Activated T-helper 2 cell treated with anti-CD3 and anti-CD28 coated beads, Interferon-gamma antibody, Interleukin-2, Interleukin-4, amounts not matched to agents 10 μg/mL and 5 μg/mL and 100 μg/mL, durations not matched to agents 14 hours and 24 hours and 36 hours (primary cell): ENCODE results near the gene RHOBTB3. TPM values are rescaled to one million over a fixed set of nuclear protein-coding genes. Genes with fewer than 3 reads are reported as not detected.
A peak's percentile ranks its signal among the peaks of the same experiment; 100 is the strongest.

Source experiments
- DNase-seq: peaks from one replicate; pipeline ENCODE4 v3.0.0; 2021; ENCODE audit warnings: low spot score
- H3K27ac Mint-ChIP-seq: one replicate; pipeline ENCODE4 v1.8.0; 2021; ENCODE audit warnings: mixed read lengths
- H3K27me3 Mint-ChIP-seq: one replicate; pipeline ENCODE4 v1.8.0; 2021; ENCODE audit warnings: low read depth, mixed read lengths
- H3K36me3 Mint-ChIP-seq: one replicate; pipeline ENCODE4 v1.8.0; 2021; ENCODE audit warnings: low read depth, mixed read lengths
- H3K4me1 Mint-ChIP-seq: one replicate; pipeline ENCODE4 v1.8.0; 2021; ENCODE audit warnings: low read depth, mixed read lengths
- H3K4me3 Mint-ChIP-seq: one replicate; pipeline ENCODE4 v1.8.0; 2021; ENCODE audit warnings: low read depth, mild to moderate bottlenecking, moderate library complexity, mixed read lengths
- H3K9me3 Mint-ChIP-seq: one replicate; pipeline ENCODE4 v1.8.0; 2021; ENCODE audit warnings: mixed read lengths
- intact Hi-C: fragments of 100-400 bp; cut with micrococcal nuclease; formaldehyde crosslinking; loops from one replicate; pipeline ENCODE4 v1.15.1; 2023
- total RNA-seq: library from RNA; stranded (reverse); gene quantifications from 2 replicates; pipeline ENCODE4 v1.2.3, GENCODE V29; 2022

RHOBTB3 gene
- total RNA-seq, 1 donor from 2014 or later, result 0.57 TPM

DNA sequence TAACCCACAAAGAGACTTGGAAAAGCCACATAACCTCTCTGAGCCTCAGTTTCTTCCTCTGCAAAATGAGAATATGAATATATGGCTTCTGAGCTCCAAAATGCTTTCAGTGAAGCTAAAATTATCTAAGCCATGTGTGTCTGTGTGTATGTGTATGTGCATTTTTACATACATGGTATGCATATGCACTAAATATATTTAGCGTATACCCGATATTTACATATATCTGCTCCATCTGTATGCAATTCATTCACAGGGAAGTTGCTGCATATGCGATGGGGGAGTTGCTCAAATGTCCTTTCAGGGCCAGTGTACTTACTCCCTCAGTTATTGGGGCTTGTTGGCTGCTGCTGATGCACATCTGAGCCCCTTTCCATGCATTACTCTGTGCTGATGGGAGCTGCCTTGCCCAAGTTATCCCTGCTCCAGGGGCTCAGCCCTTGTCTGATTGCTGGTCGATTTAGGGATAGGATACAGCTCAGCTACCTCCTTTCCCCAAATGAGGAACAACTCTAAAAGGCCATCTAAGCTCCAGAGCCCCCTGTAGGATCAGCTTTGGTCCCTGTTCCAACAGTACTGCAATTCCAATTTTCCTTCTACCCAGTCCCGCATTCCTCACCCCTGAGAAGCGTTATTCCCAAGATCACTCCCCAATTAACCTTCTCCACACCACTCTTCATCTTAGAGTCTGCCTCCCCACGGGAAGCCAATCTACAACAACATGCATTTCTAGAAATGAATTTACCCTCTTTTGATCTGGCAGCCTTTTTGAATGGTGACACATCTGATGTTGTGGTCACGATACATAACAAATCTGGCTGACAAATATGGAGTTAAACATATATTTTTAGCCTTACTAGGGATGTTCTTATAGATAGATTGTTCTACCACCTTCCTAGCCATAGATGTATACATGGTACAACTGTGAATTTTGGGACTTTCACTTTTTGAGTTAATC is 15.9 kb downstream of the RHOBTB3 start:
- H3K36me3 Mint-ChIP-seq, result no peaks in the 10 kb centered on the region
- no peak for DNase-seq
- no peak overlapping the region for H3K4me3 Mint-ChIP-seq
- intact Hi-C loops, result loop anchor here (1.0 to 2.0 kb wide), 2 partner anchors 13 to 28 kb away; no protein-coding TSS in a partner anchor
- H3K27ac Mint-ChIP-seq, result no peak overlapping the region
- peaks cover 12% of the 10 kb centered on the region for H3K4me1 Mint-ChIP-seq
- H3K9me3 Mint-ChIP-seq, result no peaks in the 10 kb centered on the region
- H3K27me3 Mint-ChIP-seq, result peaks cover 26% of the 10 kb centered on the region

DNA sequence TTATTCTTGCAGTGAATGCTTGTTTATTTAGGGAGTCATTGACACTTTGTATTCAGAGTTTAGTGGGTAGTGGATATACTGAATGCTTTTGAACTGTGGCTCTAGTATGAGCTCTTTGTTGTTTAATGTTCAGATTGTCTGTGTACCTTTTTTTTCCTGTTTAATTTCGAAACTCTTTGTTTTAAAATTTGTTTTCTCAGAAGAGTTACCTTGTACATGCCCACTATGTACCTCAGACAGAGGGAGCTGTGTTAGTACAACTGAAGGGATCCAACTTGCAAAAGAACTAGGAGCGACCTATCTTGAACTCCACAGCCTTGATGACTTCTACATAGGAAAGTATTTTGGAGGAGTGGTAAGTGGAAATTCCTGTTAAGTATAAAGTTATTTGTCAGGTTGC is 17.0 kb downstream of the RHOBTB3 start:
- Mint-ChIP-seq H3K27me3 (peaks cover 25% of the 10 kb centered on the region), H3K27ac (no peak overlapping the region), H3K9me3 (no peaks in the 10 kb centered on the region), H3K4me1 (peaks cover 12% of the 10 kb centered on the region), H3K36me3 (no peaks in the 10 kb centered on the region), H3K4me3 (no peak overlapping the region)
- no peak for DNase-seq
- intact Hi-C loops, result no loop called here

DNA sequence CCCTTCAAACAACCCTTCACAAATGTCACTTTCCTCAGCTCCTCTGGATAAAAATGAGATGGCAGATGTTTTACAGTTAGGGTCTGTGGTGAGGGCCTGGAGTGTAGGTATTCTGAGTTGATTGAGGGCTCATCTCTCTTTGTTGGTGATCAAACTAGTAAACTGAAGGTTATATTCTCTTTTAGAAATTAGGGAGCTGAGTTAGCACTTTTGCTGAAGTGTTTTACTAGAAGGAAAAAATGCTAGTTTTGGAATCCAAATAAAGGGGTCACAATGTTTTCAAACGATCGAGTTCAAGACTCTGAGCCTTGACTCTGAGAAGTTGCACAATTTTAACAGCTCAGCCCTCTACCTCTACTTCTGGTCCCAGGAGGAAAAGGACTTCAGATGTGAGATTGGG is 23.4 kb downstream of the RHOBTB3 start:
- Mint-ChIP-seq H3K36me3 (no peaks in the 10 kb centered on the region), H3K4me1 (peaks cover 4% of the 10 kb centered on the region), H3K27ac (no peak overlapping the region), H3K27me3 (peaks cover 36% of the 10 kb centered on the region), H3K4me3 (no peak overlapping the region), H3K9me3 (no peaks in the 10 kb centered on the region)
- no peak for DNase-seq
- intact Hi-C loops, result no loop called here

DNA sequence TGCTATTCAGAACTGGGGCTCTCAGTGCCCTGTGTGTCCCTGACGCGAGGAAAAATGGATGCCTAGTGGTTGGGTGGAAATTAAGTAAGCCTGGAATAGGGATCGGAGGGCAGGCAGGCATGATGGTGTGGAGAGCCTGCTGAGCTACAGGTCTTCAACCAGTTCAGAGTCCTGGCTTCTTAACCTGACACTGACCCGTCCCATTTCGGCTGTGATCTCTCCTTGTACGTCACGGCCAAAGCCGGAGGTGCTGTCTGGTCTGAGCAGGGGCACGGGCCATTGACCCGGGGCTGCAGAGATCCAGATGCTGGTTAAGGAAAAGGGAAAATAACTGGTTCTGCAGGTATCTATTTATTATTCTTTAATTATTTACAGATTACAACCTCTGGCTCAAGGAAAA is 27.9 kb downstream of the RHOBTB3 start:
- Mint-ChIP-seq H3K36me3 (no peaks in the 10 kb centered on the region), H3K27ac (no peak overlapping the region), H3K27me3 (peaks cover 52% of the 10 kb centered on the region), H3K4me3 (no peak overlapping the region), H3K9me3 (no peaks in the 10 kb centered on the region), H3K4me1 (peaks cover 28% of the 10 kb centered on the region)
- intact Hi-C loops, result no loop called here
- no peak for DNase-seq

DNA sequence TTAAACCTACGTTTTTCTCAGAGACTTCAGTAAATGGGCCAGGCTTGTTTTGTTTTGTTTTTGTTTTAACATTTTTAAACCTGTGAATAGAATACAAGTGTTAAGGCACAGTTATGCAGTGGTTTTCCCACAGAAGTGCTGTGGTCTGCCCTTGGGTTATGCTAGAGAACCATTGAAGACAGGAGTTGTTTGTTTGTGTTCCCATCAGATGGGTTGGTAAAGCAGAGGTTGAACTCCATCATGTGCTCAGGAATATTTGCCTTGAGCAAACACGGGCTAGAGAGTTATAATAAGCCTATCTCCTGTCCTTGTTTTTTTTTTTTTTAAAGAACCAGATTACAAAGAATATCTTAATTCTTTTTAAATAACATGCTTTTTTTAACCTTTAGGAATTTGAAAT is 28.5 kb downstream of the RHOBTB3 start:
- intact Hi-C loops, result loop anchor here (1.0 to 5.0 kb wide), 7 partner anchors 12 to 778 kb away; no protein-coding TSS in a partner anchor
- peaks cover 28% of the 10 kb centered on the region for H3K4me1 Mint-ChIP-seq
- DNase-seq, result no peak
- no peak overlapping the region for H3K27ac Mint-ChIP-seq
- peaks cover 52% of the 10 kb centered on the region for H3K27me3 Mint-ChIP-seq
- H3K4me3 Mint-ChIP-seq, result no peak overlapping the region
- no peaks in the 10 kb centered on the region for H3K36me3 Mint-ChIP-seq
- no peaks in the 10 kb centered on the region for H3K9me3 Mint-ChIP-seq

DNA sequence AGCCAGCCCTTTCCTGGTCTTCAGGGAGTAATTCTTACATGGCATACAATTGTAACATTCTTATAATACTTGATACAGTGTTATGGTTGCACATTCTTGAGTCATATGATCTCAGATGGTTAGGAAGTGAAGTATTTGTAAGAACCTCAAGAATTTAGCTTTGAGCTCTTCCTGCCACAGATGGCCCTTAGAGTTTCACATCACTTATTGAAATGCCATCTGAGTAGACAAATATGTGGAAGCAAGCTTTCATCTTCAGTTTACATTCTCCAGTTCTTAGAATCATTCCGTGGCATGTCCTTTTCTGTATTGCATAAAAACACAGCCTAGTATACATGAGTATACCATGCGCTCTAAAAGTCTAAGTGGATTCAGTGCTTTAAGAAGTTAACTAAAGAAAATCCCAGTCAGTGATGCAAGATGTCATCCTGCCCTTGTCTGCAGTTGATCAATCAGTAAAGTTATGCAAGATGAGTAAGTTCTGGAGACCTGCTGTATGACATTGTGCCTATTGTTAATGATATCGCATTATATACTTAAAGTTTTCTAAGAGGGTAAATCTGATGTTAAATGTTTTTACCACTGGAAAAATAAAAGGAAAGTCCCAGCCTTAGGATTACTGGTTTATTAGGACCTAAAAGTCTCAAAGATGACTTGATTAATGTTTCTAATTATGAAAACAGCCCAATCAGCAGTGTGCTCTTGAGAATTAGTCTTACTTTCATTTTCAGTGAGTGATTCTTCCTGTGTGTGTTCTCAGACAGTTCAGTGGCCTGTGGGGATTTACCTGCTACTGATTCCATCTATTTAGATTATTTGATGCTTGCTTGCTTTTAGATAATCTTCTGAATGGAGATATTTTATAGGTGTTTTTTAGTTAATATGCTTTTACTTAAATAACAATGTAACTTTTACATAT is 29.4 kb downstream of the RHOBTB3 start:
- intact Hi-C loops, result loop anchor here (1.0 to 5.0 kb wide), 7 partner anchors 13 to 777 kb away; no protein-coding TSS in a partner anchor
- Mint-ChIP-seq H3K27me3 (peaks cover 58% of the 10 kb centered on the region), H3K4me3 (peak overlapping the region; percentile 51), H3K4me1 (peaks cover 28% of the 10 kb centered on the region), H3K9me3 (no peaks in the 10 kb centered on the region), H3K27ac (peak overlapping the region; percentile 58), H3K36me3 (no peaks in the 10 kb centered on the region)
- no peak for DNase-seq

DNA sequence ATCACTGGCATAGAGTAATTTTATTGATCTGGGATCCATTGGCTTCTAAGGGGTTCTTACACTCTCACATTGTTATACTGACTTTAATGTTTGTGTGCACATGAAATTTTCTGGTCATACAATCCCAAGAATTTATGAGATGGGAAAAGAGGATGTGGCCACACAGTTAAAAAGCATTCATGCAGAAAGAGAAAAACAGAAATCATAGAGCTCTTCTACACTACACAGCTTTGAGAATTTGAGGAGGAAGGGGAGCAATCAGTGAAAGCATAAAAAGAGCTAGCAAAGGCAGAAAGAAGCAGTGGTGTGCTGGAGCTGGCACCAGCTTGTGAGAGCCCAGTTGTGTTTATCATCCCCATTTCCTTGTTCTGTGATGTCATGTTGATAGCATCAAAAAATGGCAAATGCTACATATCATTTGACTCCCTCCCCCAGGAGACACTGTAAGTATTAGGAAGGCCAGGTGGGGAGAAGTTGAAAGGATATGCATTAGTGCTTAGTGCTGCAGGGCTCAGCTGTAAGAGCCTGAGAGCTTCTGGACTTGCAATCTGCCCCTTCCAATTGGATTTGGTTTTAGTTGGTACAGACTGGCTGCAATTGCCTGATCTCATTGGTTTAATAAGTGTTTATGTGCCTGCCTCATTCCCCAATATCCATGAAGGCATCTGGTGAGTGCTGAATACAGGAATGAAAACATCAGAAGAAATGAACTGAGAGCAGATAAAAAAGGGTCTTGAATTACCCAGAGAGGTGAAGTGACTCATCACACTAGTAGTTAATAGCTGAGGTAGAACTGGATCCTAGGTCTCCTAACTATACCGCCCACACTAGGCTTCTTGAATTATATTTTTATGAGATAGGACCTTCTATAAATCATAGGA is 30.9 kb downstream of the RHOBTB3 start:
- Mint-ChIP-seq H3K4me1 (peaks cover 28% of the 10 kb centered on the region), H3K36me3 (no peaks in the 10 kb centered on the region), H3K9me3 (no peaks in the 10 kb centered on the region), H3K27ac (no peak overlapping the region), H3K4me3 (no peak overlapping the region), H3K27me3 (peaks cover 60% of the 10 kb centered on the region)
- intact Hi-C loops, result loop anchor here (2.0 to 5.0 kb wide), 3 partner anchors 81 to 775 kb away; no protein-coding TSS in a partner anchor
- DNase-seq, result no peak

DNA sequence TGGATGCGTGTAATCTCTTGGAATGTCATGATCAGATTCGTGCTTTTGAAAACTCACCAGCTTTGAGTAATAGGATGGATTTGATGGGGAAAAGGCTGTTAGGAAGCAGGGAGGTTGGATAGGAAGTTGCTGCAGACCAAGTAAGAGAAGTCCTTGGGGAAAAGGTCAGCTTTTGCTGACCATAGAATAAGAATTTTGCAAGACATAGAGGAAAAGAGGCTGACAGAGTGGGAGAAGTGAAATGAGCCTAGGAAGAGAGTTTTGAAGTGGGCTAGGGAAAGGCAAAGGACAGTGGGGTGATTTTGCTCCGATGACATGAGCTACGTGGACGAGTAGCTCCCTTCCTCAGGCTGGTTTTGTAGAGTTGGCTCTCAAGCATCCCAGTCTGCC is 31.5 kb downstream of the RHOBTB3 start:
- no peak overlapping the region for H3K4me3 Mint-ChIP-seq
- peaks cover 28% of the 10 kb centered on the region for H3K4me1 Mint-ChIP-seq
- H3K36me3 Mint-ChIP-seq, result no peaks in the 10 kb centered on the region
- H3K27ac Mint-ChIP-seq, result no peak overlapping the region
- intact Hi-C loops, result loop anchor here (5.0 kb wide), 1 partner anchor 775 kb away; no protein-coding TSS in a partner anchor
- H3K27me3 Mint-ChIP-seq, result peaks cover 54% of the 10 kb centered on the region
- no peaks in the 10 kb centered on the region for H3K9me3 Mint-ChIP-seq
- no peak for DNase-seq

DNA sequence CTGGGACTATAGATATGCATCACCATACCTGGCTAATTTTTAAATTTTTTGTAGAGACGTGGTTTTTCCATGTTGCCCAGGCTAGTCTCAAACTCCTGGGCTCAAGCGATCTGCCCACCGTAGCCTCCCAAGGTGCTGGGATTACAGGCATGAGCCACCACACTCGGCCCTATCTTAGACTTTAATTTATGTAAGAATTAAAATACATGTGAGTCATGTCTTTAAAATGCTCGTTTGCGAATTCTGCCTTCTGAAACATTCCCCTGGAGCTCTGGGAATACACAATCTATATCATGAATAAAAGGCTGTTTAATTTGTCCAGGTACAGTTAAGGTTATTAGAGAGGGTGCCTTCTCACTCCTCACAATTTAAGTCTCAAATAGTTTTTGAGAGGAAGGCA is 32.8 kb downstream of the RHOBTB3 start:
- intact Hi-C loops, result loop anchor here (5.0 kb wide), 1 partner anchor 773 kb away; no protein-coding TSS in a partner anchor
- H3K36me3 Mint-ChIP-seq, result no peaks in the 10 kb centered on the region

DNA sequence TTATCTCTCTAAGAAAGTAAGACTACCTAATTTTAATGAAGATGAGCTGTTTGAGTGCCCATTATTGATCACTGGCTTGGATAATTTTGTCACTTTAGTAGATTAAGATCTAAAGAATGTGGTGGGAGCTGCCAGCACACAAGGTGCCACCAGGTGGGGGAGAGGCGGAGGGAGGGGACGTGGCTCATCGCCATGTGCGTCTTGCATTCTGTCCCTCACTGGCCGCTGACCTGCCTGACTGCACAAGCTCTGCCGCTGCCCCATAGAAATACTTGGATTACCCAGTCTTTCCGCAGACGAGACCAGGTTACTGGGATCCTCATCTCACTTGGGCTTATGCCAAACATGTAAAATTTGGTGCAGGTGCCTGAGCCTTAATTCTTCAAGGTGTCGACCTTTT is 37.6 kb downstream of the RHOBTB3 start:
- no peak overlapping the region for H3K4me3 Mint-ChIP-seq
- no peaks in the 10 kb centered on the region for H3K4me1 Mint-ChIP-seq
- intact Hi-C loops, result no loop called here
- H3K27ac Mint-ChIP-seq, result no peak overlapping the region
- H3K9me3 Mint-ChIP-seq, result no peaks in the 10 kb centered on the region
- no peaks in the 10 kb centered on the region for H3K36me3 Mint-ChIP-seq
- no peak for DNase-seq
- peaks cover 54% of the 10 kb centered on the region for H3K27me3 Mint-ChIP-seq

More for the DNA sequence above, 32.8 kb downstream of the RHOBTB3 start:
- Mint-ChIP-seq H3K27me3 (peaks cover 49% of the 10 kb centered on the region), H3K9me3 (no peaks in the 10 kb centered on the region), H3K27ac (no peak overlapping the region), H3K4me3 (no peak overlapping the region), H3K4me1 (peaks cover 26% of the 10 kb centered on the region)
- no peak for DNase-seq

DNA sequence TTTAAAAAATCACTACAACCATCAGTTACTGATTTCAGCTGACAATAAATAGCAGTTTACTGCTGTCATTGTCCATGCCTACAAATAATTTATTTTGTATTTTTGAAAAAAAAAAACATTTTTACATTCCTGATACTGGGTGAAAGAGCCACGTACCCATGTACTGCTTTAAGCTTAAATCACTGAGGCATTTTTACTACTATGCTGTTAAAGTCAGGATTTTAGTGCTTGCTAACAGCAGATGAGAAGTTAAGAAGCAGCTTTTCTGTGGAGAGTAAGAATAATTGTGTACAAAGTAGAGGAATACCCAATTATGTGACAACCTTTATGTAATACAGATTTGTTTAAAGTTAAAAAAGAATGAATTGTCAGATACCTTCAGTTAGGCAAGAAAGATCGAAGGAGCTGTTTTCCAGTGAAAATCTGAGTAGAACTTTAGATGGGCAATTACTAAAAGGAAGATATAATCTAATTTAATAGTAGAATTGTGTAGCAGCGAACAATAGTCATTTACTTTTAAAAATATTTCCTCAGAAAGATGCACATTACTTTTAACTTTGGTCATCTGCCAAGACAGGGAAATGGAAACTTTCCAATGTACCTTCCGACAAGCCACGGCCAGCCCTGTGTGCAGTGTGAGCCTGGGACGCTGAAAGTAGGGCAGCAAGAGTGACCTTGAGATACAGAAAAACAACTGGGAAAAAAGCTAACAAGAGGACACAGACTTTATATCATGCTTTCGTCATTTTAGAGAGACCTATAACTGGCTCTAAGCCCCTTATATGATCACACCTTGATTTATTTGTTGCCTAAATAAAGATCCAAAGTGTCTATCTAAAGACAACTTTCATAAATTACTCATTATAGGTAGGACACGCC is 39.9 kb downstream of the RHOBTB3 start:
- peaks cover 2% of the 10 kb centered on the region for H3K4me1 Mint-ChIP-seq
- intact Hi-C loops, result no loop called here
- no peak overlapping the region for H3K4me3 Mint-ChIP-seq
- DNase-seq, result no peak
- peaks cover 36% of the 10 kb centered on the region for H3K27me3 Mint-ChIP-seq
- no peaks in the 10 kb centered on the region for H3K9me3 Mint-ChIP-seq
- no peak overlapping the region for H3K27ac Mint-ChIP-seq
- H3K36me3 Mint-ChIP-seq, result no peaks in the 10 kb centered on the region
